Neutrophil (primary cell): ENCODE data around the gene IRAK3.
"Not testable (repeated sequence)": the region's sequence is repeated elsewhere in the genome, so short reads cannot be mapped to it uniquely, and the experiment has no call there.

Source experiments
- H3K27ac ChIP-seq: fragments of 200-600 bp; sonication (generic); 2 replicates; pipeline ENCODE4 v1.5.1; 2016; ENCODE audit warnings: mild to moderate bottlenecking, moderate library complexity
- H3K27me3 ChIP-seq: fragments of 200-600 bp; sonication (generic); 2 replicates; pipeline ENCODE4 v1.6.0; 2016; ENCODE audit warnings: mild to moderate bottlenecking
- H3K36me3 ChIP-seq: fragments of 200-600 bp; sonication (generic); 2 replicates; pipeline ENCODE4 v1.5.1; 2017
- H3K4me1 ChIP-seq, 2 experiments: fragments of 200-600 bp in 1 of 2; sonication (generic) in 1 of 2; 1 replicate in 1 of 2; 2 replicates in 1 of 2; pipeline versions ENCODE4 v1.5.1 to v1.6.1; 2013 to 2016; ENCODE audit warnings: low read depth in 1 of 2, low read length in 1 of 2, mild to moderate bottlenecking in 1 of 2, moderate library complexity in 1 of 2; ENCODE audit not compliant: control insufficient read depth in 1 of 2, insufficient read depth in 1 of 2
- H3K4me3 ChIP-seq, 2 experiments: fragments of 200-600 bp in 1 of 2; sonication (generic) in 1 of 2; 1 replicate in 1 of 2; 2 replicates in 1 of 2; pipeline ENCODE4 v1.5.1; 2013 to 2016; ENCODE audit warnings: low read depth in 1 of 2, low read length in 1 of 2, mild to moderate bottlenecking in 1 of 2, moderate library complexity in 1 of 2
- H3K9me3 ChIP-seq: fragments of 200-600 bp; sonication (generic); 2 replicates; pipeline ENCODE4 v1.5.1; 2016
- TF ChIP-seq, protein P1 (sequence below): fragments of 200-600 bp; sonication (generic); IDR thresholded peaks from 2 replicates; pipeline ENCODE4 v1.5.1; 2016; ENCODE audit warnings: antibody characterized with exemption

Gene IRAK3

DNA sequence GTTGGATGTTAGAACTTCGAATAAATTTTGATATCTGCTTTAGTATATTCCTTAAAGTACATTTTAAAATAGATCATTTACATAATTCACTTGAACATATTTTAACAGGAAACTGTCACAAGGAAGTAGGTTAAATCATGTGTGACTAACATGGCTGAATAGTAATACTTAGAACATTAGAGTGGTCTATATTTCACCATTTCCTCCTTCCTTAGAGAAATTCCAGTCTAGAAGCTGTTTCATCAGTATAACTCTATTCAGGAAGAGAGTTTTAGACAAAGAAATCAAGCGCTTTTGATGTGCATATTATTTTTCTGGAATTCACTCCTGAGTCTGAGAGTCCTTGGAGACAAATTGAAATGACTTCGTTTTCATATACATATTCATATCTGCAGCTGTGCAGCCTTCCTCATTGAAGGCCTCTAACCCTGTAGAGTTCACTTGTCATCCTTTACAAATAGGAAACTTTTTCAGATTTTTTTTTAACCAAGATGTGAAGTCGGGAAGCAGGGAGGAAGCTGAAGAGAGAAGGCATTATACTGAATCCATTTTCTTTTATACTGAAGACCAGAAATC, 28.4 kb downstream of the IRAK3 start:
- H3K27ac ChIP-seq: peak overlapping the region; percentile 67
- no peak overlapping the region for H3K4me3 ChIP-seq
- H3K36me3 ChIP-seq: peaks cover 14% of the 10 kb centered on the region
- no peaks in the 10 kb centered on the region for H3K9me3 ChIP-seq
- TF ChIP-seq, protein P1, sequence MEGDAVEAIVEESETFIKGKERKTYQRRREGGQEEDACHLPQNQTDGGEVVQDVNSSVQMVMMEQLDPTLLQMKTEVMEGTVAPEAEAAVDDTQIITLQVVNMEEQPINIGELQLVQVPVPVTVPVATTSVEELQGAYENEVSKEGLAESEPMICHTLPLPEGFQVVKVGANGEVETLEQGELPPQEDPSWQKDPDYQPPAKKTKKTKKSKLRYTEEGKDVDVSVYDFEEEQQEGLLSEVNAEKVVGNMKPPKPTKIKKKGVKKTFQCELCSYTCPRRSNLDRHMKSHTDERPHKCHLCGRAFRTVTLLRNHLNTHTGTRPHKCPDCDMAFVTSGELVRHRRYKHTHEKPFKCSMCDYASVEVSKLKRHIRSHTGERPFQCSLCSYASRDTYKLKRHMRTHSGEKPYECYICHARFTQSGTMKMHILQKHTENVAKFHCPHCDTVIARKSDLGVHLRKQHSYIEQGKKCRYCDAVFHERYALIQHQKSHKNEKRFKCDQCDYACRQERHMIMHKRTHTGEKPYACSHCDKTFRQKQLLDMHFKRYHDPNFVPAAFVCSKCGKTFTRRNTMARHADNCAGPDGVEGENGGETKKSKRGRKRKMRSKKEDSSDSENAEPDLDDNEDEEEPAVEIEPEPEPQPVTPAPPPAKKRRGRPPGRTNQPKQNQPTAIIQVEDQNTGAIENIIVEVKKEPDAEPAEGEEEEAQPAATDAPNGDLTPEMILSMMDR: no peak
- H3K27me3 ChIP-seq: no peaks in the 10 kb centered on the region
- H3K4me1 ChIP-seq: peaks cover 0 to 5% of the 10 kb centered on the region in 2 experiments

DNA sequence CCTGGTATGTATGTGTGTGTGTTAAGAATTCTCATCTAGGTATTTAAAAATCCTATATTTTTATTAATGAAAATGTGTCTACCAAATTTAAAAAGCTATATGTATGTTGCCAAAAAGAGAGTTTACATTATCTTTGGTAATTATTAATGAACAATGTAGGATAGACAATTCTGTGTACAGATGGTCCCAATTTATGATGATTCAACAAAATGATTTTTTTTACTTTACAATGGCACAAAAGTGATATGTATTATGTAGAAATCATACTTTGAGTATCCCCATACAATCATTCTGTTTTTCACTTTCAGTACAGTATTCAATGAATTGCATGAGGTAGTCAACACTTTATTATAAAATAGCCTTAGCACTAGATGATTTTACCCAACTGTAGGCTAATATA, 39.4 kb downstream of the IRAK3 start:
- TF ChIP-seq, protein P1: no peak
- no peak overlapping the region for H3K27ac ChIP-seq
- no peak overlapping the region for H3K4me3 ChIP-seq
- no peaks in the 10 kb centered on the region for H3K9me3 ChIP-seq
- H3K4me1 ChIP-seq: no peaks in the 10 kb centered on the region
- no peaks in the 10 kb centered on the region for H3K27me3 ChIP-seq
- H3K36me3 ChIP-seq: peaks cover 59% of the 10 kb centered on the region

DNA sequence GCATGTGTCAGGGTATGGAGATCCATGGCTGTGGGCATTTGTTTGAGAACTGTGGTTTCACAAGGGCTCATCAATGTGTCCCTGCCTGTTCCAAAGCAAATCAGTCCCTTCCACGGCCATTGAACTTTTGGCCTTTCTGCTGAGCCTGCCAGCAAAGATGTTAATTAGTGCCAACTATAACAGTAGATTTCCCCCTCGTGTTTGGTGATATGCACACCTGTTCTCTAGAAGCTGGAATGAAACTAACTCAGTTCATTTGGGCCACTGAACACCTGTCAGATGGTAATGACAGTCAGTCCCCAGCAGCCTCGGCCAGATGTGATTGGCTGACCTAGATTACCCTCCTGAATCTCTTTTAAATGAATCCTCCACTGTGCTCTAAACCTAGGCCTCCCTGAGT, 43.2 kb downstream of the IRAK3 start:
- peaks cover 48% of the 10 kb centered on the region for H3K36me3 ChIP-seq
- no peaks in the 10 kb centered on the region for H3K9me3 ChIP-seq
- peaks cover 29 to 31% of the 10 kb centered on the region in 2 experiments for H3K4me1 ChIP-seq
- no peak overlapping the region for H3K4me3 ChIP-seq
- peak overlapping the region; percentile 54 for H3K27ac ChIP-seq
- TF ChIP-seq, protein P1: no peak
- H3K27me3 ChIP-seq: no peaks in the 10 kb centered on the region

DNA sequence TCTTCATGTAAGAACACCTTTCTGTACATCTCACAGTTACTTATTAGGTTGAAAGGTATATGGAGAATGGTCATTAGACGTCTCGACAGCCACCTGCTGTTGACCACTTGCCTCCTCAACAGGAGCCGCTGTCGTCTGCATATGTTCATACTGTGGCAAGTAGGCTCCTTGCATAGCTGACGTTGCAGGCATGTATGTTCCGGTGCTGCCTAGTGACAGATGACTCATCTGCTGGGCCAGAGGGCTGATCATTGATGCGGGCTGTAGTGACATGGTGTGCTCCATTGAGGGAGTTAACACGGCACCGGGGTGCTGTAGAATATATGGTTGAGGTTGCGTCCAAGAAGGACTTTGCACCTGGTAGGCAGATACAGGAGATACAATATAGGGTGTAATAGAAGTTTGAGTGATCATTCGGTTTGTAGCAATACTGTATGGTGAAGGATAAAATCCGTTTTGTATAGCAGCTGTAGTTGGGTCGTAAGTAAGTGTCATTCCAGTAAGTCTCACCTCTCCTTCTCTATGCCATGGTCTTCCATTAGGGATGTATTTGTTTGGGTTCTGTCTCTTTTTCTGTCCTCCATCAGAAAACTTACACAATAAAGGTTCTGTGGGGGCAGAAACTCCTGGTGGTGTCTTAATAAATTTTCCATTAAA, 45.2 kb downstream of the IRAK3 start:
- H3K36me3 ChIP-seq: peaks cover 33% of the 10 kb centered on the region
- H3K27me3 ChIP-seq, H3K9me3 ChIP-seq: not testable (repeated sequence)

DNA sequence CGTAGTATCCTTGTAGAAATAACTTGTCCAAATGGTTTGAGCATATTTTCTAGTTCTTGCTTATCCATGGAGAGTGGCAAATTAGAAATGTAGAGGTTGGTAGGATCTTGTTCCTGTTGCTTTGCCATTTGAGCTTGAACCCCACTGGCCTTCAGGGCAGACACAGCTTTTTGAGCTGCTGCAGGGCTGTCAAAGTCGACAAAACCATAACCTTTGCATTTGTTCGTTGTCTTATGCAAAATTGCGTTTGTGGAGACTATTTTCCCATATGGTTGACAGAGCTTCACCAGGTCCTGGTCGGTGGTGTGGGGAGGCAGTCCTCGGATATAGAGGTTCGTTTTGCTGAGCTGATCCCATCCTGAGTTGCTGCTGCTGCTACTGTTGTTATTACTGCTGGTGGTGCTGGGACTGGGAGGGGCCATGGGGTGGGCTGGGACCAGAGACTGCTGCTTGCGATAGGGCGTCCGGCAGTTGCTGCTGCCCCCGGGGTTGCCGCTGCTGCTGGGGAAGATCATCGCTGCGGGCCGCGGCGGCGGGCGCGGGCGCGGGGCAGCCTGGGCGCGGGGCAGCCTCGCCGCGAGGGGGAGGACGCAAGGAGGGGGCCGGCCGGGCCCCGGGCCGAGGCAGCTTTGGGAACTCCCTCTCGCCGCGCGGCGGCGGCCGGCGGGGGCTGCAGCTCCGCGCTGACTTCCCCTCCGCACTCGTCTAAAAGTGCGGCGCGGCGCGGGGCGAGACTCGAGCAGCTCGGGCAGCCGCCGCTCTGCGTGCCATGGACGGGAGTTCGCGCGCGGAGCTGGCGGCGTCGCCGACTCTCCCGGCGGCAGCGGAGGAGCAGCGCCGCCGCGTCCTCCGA, 46.0 kb downstream of the IRAK3 start:
- Histone ChIP-seq H3K4me3 (peak overlapping the region; percentile 62 to 77), H3K4me1 (peaks cover 56 to 58% of the 10 kb centered on the region in 2 experiments), H3K27ac (peak overlapping the region; percentile 84), H3K36me3 (peaks cover 25% of the 10 kb centered on the region)
- H3K27me3 ChIP-seq, H3K9me3 ChIP-seq: not testable (repeated sequence)
- TF ChIP-seq, protein P1: peak; percentile 69

More for the DNA sequence above, 45.2 kb downstream of the IRAK3 start:
- TF ChIP-seq, protein P1: peak; percentile 29
- Histone ChIP-seq H3K27ac (peak overlapping the region; percentile 84), H3K4me1 (peaks cover 48 to 50% of the 10 kb centered on the region in 2 experiments), H3K4me3 (peak overlapping the region in 1 of 2 experiments; percentile 62)
